Muscle of leg (tissue), 11 donors: ENCODE measurements around the gene GMEB2. TPM values are rescaled to one million over a fixed set of nuclear protein-coding genes. Genes with fewer than 3 reads are reported as not detected.

Source experiments
- DNase-seq: peaks from one replicate; pipeline ENCODE4 v3.0.0; 2013
- H3K27ac ChIP-seq: one replicate; pipeline ENCODE4 v1.5.1; 2013; ENCODE audit warnings: mild to moderate bottlenecking, low read length, control low read depth
- H3K27me3 ChIP-seq: one replicate; pipeline ENCODE4 v1.6.1; 2013; ENCODE audit warnings: low read length; ENCODE audit not compliant: control insufficient read depth, insufficient read depth
- H3K36me3 ChIP-seq: one replicate; pipeline ENCODE4 v1.6.1; 2013; ENCODE audit warnings: low read length; ENCODE audit not compliant: control insufficient read depth, insufficient read depth
- H3K4me1 ChIP-seq: one replicate; pipeline ENCODE4 v1.6.1; 2013; ENCODE audit warnings: low read length; ENCODE audit not compliant: control insufficient read depth, insufficient read depth
- H3K4me3 ChIP-seq: one replicate; pipeline ENCODE4 v1.5.1; 2013; ENCODE audit warnings: low read length, control low read depth
- H3K9me3 ChIP-seq: replicated peaks from 2 replicates; pipeline ENCODE4 v1.6.1; 2013; ENCODE audit warnings: low read depth, low read length; ENCODE audit not compliant: control insufficient read depth
- WGBS: methylation state at CpG from one replicate; pipeline ENCODE4 v1.1.5; 2013; ENCODE audit warnings: missing lambda C conversion rate; ENCODE audit not compliant: insufficient coverage; 5-methylcytosine and 5-hydroxymethylcytosine counted together
- polyA plus RNA-seq, 8 donors: library from polyadenylated mRNA; unstranded; fragments of 120-200 nt; gene quantifications; one replicate each; pipeline versions ENCODE4 v1.2.1 to v1.2.3, GENCODE V29; 2013; ENCODE audit warnings: inconsistent platforms in 1 of 8, low replicate concordance in 1 of 8; ENCODE audit not compliant: insufficient read length in 8 of 8, insufficient read depth in 1 of 8
- total RNA-seq: library from RNA; stranded (reverse); fragments of 120-200 nt; gene quantifications from one replicate; pipeline ENCODE4 v1.2.4, GENCODE V29; 2013

GMEB2 gene
- total and polyA plus RNA-seq, 9 donors = 5.9 to 9.5 (median 7.8) TPM

DNA sequence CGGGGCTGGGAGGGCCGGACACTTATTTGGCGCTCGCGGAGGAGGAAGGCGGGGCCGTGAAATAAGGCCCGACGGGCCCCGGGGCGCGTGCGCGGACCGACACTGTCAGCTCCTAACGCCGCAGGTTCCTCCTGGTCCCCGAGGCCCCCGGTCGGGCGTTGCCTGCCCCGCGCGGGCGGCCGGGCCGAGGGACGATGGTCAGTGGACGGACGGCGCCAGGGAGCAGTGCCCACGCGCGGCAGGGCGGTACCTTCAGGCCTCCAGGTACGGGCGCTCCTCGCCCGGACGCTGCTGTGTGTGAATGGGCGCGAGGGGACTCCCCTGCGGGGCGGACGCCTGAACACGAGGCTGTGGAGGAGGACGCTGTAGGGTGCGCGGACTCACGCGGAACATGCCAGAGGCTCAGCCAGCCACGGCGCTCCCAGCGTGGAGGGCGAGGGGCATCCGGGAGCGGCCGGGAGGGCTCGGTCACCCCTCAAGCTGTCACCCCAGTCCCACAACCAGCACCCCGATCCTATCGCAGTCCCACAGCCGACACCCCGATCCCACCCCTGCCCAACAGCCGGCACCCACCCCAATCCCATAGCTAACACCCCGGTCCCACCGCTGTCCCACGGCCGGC lies 339 bp upstream of the GMEB2 start:
- WGBS = under 1% methylated on average over 58 of the region's 68 CpGs
- H3K4me3 ChIP-seq = peak overlapping the region; percentile 90
- H3K36me3 ChIP-seq = no peaks in the 10 kb centered on the region
- H3K27me3 ChIP-seq = no peaks in the 10 kb centered on the region
- peak; percentile 98 for DNase-seq
- peaks cover 24% of the 10 kb centered on the region for H3K4me1 ChIP-seq
- H3K9me3 ChIP-seq = no peaks in the 10 kb centered on the region
- H3K27ac ChIP-seq = peak overlapping the region; percentile 86

DNA sequence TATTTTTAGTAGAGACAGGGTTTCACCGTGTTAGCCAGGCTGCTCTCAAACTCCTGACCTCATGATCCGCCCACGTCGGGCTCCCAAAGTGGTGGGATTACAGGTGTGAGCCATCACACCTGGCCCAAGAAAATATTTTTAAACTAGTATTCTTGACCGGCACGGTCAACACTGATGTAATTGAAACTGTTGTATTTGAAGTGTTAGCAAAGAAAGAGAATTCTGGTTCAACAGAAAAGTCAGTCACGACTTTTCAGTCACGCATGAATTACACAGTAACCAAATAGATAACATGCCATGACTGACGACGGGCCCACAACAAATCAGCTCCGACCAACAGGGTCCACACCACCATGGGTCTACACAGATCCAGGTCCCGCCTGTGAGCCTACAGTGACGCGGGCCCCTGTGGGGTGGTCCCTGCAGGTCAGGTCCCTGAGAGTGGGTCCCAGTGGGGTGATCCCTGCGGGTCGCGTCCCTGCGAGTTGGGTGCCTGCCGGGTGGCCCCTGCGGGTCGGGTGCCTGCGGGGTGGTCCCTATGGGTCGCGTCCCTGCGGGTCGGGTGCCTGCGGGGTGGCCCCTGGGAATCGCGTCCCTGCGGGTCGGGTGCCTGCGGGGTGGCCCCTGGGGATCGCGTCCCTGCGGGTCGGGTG lies 1.0 kb downstream of the GMEB2 start:
- Histone ChIP-seq H3K27me3 (no peaks in the 10 kb centered on the region), H3K4me3 (peak overlapping the region; percentile 58), H3K9me3 (no peaks in the 10 kb centered on the region), H3K36me3 (no peaks in the 10 kb centered on the region), H3K27ac (peak overlapping the region; percentile 79), H3K4me1 (peaks cover 24% of the 10 kb centered on the region)
- 8% methylated on average over 20 of the region's 36 CpGs for WGBS
- no peak for DNase-seq

DNA sequence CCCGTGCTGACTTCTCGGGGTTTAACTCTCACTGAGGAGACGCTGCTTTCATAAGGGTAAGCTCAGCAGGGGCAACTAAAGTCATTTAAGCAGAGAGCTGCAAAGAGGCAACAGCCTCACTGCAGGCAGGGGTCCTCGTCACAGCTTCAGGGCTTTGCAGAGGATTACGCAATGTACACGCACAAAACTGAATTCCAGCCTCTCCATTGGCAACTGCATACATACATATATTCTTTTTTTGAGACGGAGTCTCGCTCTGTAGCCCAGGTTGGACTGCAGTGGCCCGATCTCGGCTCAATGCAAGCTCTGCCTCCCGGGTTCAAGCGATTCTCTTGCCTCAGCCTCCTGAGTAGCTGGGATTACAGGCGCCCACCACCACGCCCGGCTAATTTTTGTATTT lies 2.4 kb downstream of the GMEB2 start:
- H3K4me1 ChIP-seq = peaks cover 20% of the 10 kb centered on the region
- no peaks in the 10 kb centered on the region for H3K27me3 ChIP-seq
- DNase-seq = no peak
- no peak overlapping the region for H3K27ac ChIP-seq
- peaks cover 3% of the 10 kb centered on the region for H3K36me3 ChIP-seq
- H3K4me3 ChIP-seq = no peak overlapping the region
- H3K9me3 ChIP-seq = no peaks in the 10 kb centered on the region
- 65% methylated on average over 9 of the region's 15 CpGs for WGBS

DNA sequence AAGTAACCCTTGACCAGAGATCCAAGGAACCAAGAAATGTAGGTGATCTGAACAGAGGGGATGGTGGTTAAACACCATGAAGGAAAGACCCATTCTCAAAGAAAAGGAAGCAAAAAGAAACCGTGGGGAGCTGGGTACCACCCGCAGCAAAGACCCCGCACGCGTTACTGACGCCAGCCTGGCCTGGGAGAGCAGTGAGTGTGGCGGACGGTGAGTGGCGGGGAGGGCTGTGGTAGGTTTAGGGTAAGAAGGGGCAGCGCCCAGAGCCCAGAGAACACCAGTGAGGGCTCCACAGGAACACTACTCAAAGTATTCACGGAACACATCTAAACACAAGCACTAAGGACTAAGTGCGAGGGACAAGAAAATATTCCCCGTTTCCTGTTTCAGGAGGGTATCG lies 4.2 kb downstream of the GMEB2 start:
- DNase-seq = no peak
- WGBS = 96% methylated on average over 6 of the region's 14 CpGs
- no peak overlapping the region for H3K27ac ChIP-seq
- peaks cover 20% of the 10 kb centered on the region for H3K36me3 ChIP-seq
- no peaks in the 10 kb centered on the region for H3K27me3 ChIP-seq
- peaks cover 6% of the 10 kb centered on the region for H3K4me1 ChIP-seq
- H3K9me3 ChIP-seq = no peaks in the 10 kb centered on the region
- H3K4me3 ChIP-seq = no peak overlapping the region

DNA sequence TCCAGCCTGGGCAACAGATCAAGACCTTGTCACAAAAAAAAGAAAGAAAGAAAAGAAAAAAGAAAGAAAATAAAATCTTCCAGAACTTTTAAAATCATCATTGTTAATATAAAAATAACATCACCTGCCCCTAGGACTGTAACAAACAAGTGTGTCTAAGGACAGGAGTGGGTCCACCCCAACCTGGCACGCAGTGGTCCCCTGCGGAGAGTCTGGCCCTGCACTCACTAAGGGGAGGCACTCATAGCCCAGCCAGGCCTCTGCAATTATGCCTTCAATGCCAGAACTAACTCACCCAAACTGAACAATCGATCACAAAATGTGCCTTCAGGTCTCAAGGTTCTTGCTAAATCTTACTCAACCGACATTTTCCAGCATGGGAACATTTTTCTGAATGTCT lies 4.8 kb downstream of the GMEB2 start:
- 89% methylated on average over 2 of the region's 4 CpGs for whole genome bisulfite sequencing

DNA sequence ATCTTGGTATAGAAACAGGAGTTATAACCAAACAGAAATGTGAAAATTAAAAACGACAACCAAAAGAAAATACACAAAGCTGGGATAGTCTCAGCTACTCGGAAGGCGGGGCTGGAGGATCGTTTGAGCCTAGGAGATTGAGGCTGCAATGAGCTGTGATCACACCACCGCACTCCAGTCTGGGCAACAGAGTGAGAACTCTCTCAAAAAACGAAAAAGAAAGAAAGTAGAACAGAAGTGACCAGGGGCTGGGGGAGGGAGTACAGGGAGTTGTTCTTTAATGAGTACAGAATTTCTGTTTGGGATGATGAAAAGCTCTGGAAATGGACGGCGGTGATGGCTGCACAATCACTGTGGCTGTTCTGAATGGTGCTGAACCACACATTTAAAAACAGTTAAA lies 5.9 kb downstream of the GMEB2 start:
- no peaks in the 10 kb centered on the region for H3K27me3 ChIP-seq
- H3K27ac ChIP-seq = no peak overlapping the region
- 83% methylated on average over 7 of the region's 8 CpGs for WGBS
- DNase-seq = no peak
- H3K9me3 ChIP-seq = no peaks in the 10 kb centered on the region
- H3K36me3 ChIP-seq = peaks cover 32% of the 10 kb centered on the region
- no peak overlapping the region for H3K4me3 ChIP-seq
- peaks cover 4% of the 10 kb centered on the region for H3K4me1 ChIP-seq

More for the DNA sequence above, 4.8 kb downstream of the GMEB2 start:
- Histone ChIP-seq H3K27me3 (no peaks in the 10 kb centered on the region), H3K4me1 (peaks cover 5% of the 10 kb centered on the region), H3K36me3 (peaks cover 23% of the 10 kb centered on the region), H3K4me3 (no peak overlapping the region), H3K9me3 (no peaks in the 10 kb centered on the region), H3K27ac (no peak overlapping the region)
- DNase-seq = no peak

DNA sequence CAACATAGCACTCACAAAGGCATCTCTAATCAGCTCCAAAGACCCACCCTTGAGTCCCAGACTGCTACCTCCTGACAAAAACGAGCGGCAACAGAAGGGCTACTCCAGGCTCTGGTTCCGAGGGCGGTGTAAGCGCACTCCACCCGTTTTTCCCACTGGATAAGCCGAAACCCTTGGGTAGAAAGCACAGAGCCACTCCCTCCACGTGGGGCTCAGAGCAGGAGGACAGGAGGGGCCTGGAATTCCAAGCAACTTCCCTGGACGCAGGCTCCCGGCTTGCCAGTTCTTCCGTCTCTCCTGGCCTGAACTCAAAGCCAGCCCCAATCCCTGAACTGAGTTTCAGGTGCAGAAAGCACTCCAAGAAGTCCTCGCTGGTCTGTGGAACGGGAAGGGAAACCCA lies 7.4 kb downstream of the GMEB2 start:
- Histone ChIP-seq H3K4me3 (no peak overlapping the region), H3K36me3 (peaks cover 40% of the 10 kb centered on the region), H3K27ac (no peak overlapping the region), H3K9me3 (peaks cover 2% of the 10 kb centered on the region), H3K27me3 (no peaks in the 10 kb centered on the region), H3K4me1 (no peaks in the 10 kb centered on the region)
- WGBS = 63% methylated on average over 13 of the region's 13 CpGs
- DNase-seq = no peak

DNA sequence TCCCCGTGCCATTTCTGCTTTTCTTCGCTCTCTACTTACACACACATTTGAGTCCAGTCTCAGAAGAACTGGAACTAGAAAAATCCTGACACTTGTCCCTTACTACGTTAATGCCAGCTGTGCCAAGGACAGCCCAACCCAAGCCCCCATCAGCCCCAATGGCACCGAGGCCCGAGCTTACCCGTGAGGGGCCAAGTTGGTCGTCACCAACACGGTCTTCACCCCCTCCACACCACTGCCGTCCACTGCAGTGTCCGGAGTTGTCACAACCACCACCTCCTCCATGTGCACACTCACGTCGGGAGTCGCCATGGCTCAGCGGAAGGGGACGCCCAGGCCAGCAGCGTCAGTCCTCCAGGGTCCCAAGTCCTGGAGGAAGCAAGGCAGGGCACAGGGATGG lies 7.8 kb downstream of the GMEB2 start:
- H3K27me3 ChIP-seq = no peaks in the 10 kb centered on the region
- H3K36me3 ChIP-seq = peaks cover 40% of the 10 kb centered on the region
- 94% methylated on average over 13 of the region's 16 CpGs for WGBS

DNA sequence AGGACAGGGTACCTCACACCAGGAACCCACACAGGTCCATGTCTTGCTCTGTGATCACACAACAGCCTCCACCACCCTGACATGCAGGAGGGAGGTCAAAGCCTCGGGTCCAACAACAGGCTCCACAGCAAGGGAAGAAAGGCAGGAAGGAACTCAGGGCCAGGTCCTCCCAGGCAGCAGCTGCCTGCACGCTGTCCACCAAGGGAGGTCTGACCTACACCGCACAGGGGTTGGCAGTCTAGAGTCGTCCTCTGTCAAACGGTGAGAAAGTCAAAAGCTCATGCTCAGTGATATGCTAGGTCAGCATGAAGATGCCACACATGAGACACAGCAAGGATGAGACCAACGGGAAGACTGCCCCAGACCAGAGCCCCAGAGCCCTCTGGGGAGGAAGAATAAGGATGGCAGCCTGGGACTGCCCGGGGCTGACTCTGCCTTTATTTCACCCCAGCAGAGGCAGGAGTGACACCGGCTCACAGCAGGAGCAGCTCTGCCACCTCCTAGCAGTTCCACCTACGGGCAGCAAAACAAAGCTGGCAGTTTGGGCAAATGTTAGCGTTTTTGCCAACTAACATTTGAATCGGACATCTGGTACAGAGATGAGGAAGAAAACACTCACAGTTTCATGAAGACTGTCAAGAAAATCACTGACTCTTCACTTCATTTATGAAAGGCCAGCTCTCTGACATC lies 8.5 kb downstream of the GMEB2 start:
- H3K36me3 ChIP-seq = peaks cover 43% of the 10 kb centered on the region
- 91% methylated on average over 10 of the region's 11 CpGs for WGBS

More for the DNA sequence above, 7.8 kb downstream of the GMEB2 start:
- DNase-seq = no peak
- no peak overlapping the region for H3K27ac ChIP-seq
- no peak overlapping the region for H3K4me3 ChIP-seq
- H3K9me3 ChIP-seq = peaks cover 2% of the 10 kb centered on the region
- no peaks in the 10 kb centered on the region for H3K4me1 ChIP-seq

DNA sequence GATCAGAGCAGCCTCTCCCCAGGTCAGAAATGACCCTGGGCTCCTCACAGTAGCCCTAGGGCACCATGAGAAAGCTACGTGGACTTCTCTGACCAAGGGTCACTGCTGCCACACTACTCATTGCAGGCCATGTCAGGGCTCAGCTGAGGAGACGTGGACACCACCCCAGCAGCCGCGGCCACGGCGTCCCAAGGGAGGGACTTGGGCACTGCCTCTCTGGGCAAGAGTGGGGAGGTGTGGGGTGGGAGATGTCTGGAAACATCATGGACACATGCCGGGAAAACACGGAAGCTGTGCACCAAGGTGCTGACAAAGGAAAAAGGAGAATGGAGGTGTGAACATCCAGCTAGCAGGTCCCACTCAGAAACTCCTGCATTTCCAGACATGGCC lies 9.0 kb downstream of the GMEB2 start:
- no peak overlapping the region for H3K27ac ChIP-seq
- no peak overlapping the region for H3K4me3 ChIP-seq
- H3K9me3 ChIP-seq = peaks cover 2% of the 10 kb centered on the region
- DNase-seq = no peak
- WGBS = 90% methylated on average over 8 of the region's 8 CpGs
- H3K4me1 ChIP-seq = no peaks in the 10 kb centered on the region
- H3K27me3 ChIP-seq = no peaks in the 10 kb centered on the region
- H3K36me3 ChIP-seq = peaks cover 43% of the 10 kb centered on the region

More for the DNA sequence above, 8.5 kb downstream of the GMEB2 start:
- Histone ChIP-seq H3K27ac (no peak overlapping the region), H3K4me1 (no peaks in the 10 kb centered on the region), H3K27me3 (no peaks in the 10 kb centered on the region), H3K4me3 (no peak overlapping the region), H3K9me3 (peaks cover 2% of the 10 kb centered on the region)
- no peak for DNase-seq
